Measurements from ENCODE around the gene C1orf122. TPM values are rescaled to one million over a fixed set of nuclear protein-coding genes. Genes with fewer than 3 reads are reported as not detected.

Gene C1orf122
- total and polyA plus RNA-seq, 2 of the 8 experiments (the other 6 are each of a cell fraction or from before 2014, with no cell fraction given), result 32.1 to 36.9 TPM

GRCh38 chr1:37759451-37759850 lies 48.1 kb upstream of the C1orf122 start:
- no peak overlapping the region for H3K23ac ChIP-seq (ENCODE audit: insufficient read length)
- H2AFZ ChIP-seq (ENCODE audit: low read length), result no peak overlapping the region
- H3K9me3 ChIP-seq (ENCODE audit: insufficient read depth in 2 of 2, low read depth in 1 of 2, low read length in 1 of 2), result no peaks in the 10 kb centered on the region
- no peak overlapping the region for H2BK5ac ChIP-seq (ENCODE audit: low read depth, low read length)
- H3K4ac ChIP-seq (replicated peaks; ENCODE audit: insufficient read length, low read depth, low read length), result no peak overlapping the region
- no peak overlapping the region for H4K8ac ChIP-seq (ENCODE audit: extremely low read depth, insufficient read depth, low read length)
- POLR2A ChIA-PET (ENCODE audit: partially characterized antibody), result no interaction called here
- FAIRE-seq (no peak), DNase-seq (ENCODE audit: low read depth in 1 of 2, low spot score in 2 of 2) (no peak)
- H2BK12ac ChIP-seq (ENCODE audit: low read depth, low read length), result no peak overlapping the region
- 90% methylated on average over 2 of the region's 2 CpGs; no CpG with 5 or more reads in 1 of the 2 experiments for WGBS, 2 experiments (ENCODE audit: extremely low coverage in 1 of 2, insufficient coverage in 1 of 2, insufficient read length in 1 of 2, insufficient replicate concordance in 2 of 2, low coverage in 1 of 2, low lambda C conversion rate in 2 of 2, missing lambda C conversion rate in 1 of 2)
- H3K56ac ChIP-seq (replicated peaks; ENCODE audit: insufficient read length, low read depth, low read length), result no peak overlapping the region
- H3K27me3 ChIP-seq (replicated peaks in 1 of 4; ENCODE audit: control insufficient read depth in 3 of 4, extremely low read depth in 1 of 4, insufficient read depth in 3 of 4, low read length in 3 of 4), result peaks cover 24 to 89% (median 59%) of the 10 kb centered on the region in 4 experiments
- H3K18ac ChIP-seq (ENCODE audit: extremely low read depth, low read length), result no peak overlapping the region
- no peaks in the 10 kb centered on the region for H3K36me3 ChIP-seq (ENCODE audit: control insufficient read depth in 2 of 4, insufficient read depth in 4 of 4, low read length in 3 of 4)
- no peak overlapping the region for H2BK120ac ChIP-seq (replicated peaks; ENCODE audit: low read depth, low read length)
- H2AK5ac ChIP-seq (ENCODE audit: low read depth, low read length), result no peak overlapping the region
- no peak overlapping the region for H3K9ac ChIP-seq (replicated peaks in 1 of 4; ENCODE audit: extremely low read depth in 1 of 4, low read depth in 3 of 4, low read length in 3 of 4)
- no peak overlapping the region for H4K91ac ChIP-seq (replicated peaks; ENCODE audit: insufficient read length, low read length)
- H3K4me1 ChIP-seq (replicated peaks in 1 of 4; ENCODE audit: control insufficient read depth in 3 of 4, insufficient read depth in 4 of 4, low read length in 3 of 4), result peaks cover 0 to under 1% (median 0%) of the 10 kb centered on the region in 4 experiments; a peak in 3 of 7 replicates
- no peak overlapping the region for H3K14ac ChIP-seq (ENCODE audit: insufficient read length)
- no peak overlapping the region for H3K4me2 ChIP-seq (ENCODE audit: insufficient read depth in 1 of 2, low read depth in 2 of 2, low read length in 2 of 2)
- no peak overlapping the region for H3K4me3 ChIP-seq (ENCODE audit: extremely low read depth in 1 of 4, insufficient read depth in 2 of 4, low read depth in 3 of 4, low read length in 4 of 4)
- no peak overlapping the region for H2BK15ac ChIP-seq (ENCODE audit: low read length)
- CTCF ChIA-PET (ENCODE audit: partially characterized antibody), result interaction anchor here (0.7 to 1.4 kb wide), 5 partner anchors 28 to 156 kb away, joined by 3 to 5 read pairs (median 4); no protein-coding TSS in a partner anchor
- H3K23me2 ChIP-seq (ENCODE audit: low read depth, low read length), result no peaks in the 10 kb centered on the region; the same call in 1 of the 2 replicates
- H3K79me1 ChIP-seq (ENCODE audit: low read depth, low read length), result no peaks in the 10 kb centered on the region
- H2BK20ac ChIP-seq (ENCODE audit: low read length), result no peak overlapping the region
- H4K5ac ChIP-seq (ENCODE audit: insufficient read length, low read depth, low read length), result no peak overlapping the region
- no peak overlapping the region for H3K27ac ChIP-seq (ENCODE audit: low read depth, low read length)
- H4K20me1 ChIP-seq (replicated peaks in 1 of 2; ENCODE audit: control insufficient read depth in 1 of 2, insufficient read depth in 2 of 2, low read length in 2 of 2), result peaks cover 0 to 9% of the 10 kb centered on the region in 2 experiments
- no peaks in the 10 kb centered on the region for H3K79me2 ChIP-seq (ENCODE audit: control insufficient read depth in 1 of 2, insufficient read depth in 2 of 2, low read length in 2 of 2)
- TF ChIP-seq RBBP5 (IDR thresholded peaks at IDR 0.05; ENCODE audit: borderline replicate concordance, low read depth, low read length) (no peak), BCL11A (IDR thresholded peaks at IDR 0.05; ENCODE audit: low read depth in 2 of 2, low read length in 2 of 2) (no peak), RFX5 (IDR thresholded peaks at IDR 0.05; ENCODE audit: borderline replicate concordance, low read depth, low read length) (no peak), CTBP2 (IDR thresholded peaks at IDR 0.05; ENCODE audit: borderline replicate concordance, insufficient read depth, insufficient read length, low read length) (no peak), SIX5 (IDR thresholded peaks at IDR 0.05; ENCODE audit: low read depth, low read length) (no peak), BRCA1 (IDR thresholded peaks at IDR 0.05; ENCODE audit: low read depth, low read length) (no peak), BACH1 (IDR thresholded peaks at IDR 0.05; ENCODE audit: low read length) (no peak), TAF7 (optimal IDR thresholded peaks at IDR 0.05; ENCODE audit: borderline replicate concordance, low read depth, low read length) (no peak), HDAC2 (IDR thresholded peaks at IDR 0.05; ENCODE audit: borderline replicate concordance in 1 of 2, low read depth in 2 of 2, low read length in 2 of 2) (no peak), SIN3A (conservative IDR thresholded peaks at IDR 0.05 in 1 of 2, IDR thresholded peaks at IDR 0.05 in 1 of 2; ENCODE audit: low read depth in 1 of 2, low read length in 2 of 2) (no peak), CHD1 (IDR thresholded peaks at IDR 0.05; ENCODE audit: low read depth, low read length) (no peak), SAP30 (IDR thresholded peaks at IDR 0.05; ENCODE audit: insufficient read depth, insufficient replicate concordance, low read length) (no peak), POLR2AphosphoS5 (IDR thresholded peaks at IDR 0.05; ENCODE audit: low read depth, low read length) (no peak)
- TF ChIP-seq, protein P1, sequence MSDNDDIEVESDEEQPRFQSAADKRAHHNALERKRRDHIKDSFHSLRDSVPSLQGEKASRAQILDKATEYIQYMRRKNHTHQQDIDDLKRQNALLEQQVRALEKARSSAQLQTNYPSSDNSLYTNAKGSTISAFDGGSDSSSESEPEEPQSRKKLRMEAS (IDR thresholded peaks at IDR 0.05), result no peak
